Measurements from ENCODE around the gene FGF22.

GRCh38 chr19:613732-614567 is 25.7 kb upstream of the FGF22 start:
- TF ChIP-seq EGR1 (IDR thresholded peaks at IDR 0.05; ENCODE audit: low read depth in 2 of 2) (no peak), CTCF (IDR thresholded peaks at IDR 0.05; ENCODE audit: low read depth, low read length, missing input control) (no peak), RAD21 (IDR thresholded peaks at IDR 0.05) (no peak), SP1 (IDR thresholded peaks at IDR 0.05) (no peak), ZBTB33 (IDR thresholded peaks at IDR 0.05) (no peak), HNF4G (IDR thresholded peaks at IDR 0.05) (no peak), MAX (IDR thresholded peaks at IDR 0.05) (no peak), TAF1 (conservative IDR thresholded peaks at IDR 0.05) (no peak), YY1 (IDR thresholded peaks at IDR 0.05) (no peak), REST (IDR thresholded peaks at IDR 0.05) (no peak), RXRA (IDR thresholded peaks at IDR 0.05) (no peak), JUND (IDR thresholded peaks at IDR 0.05) (no peak)

Measured in liver (tissue), 3 donors.